IMR-90 (cell line): ENCODE results near the gene C1orf87. TPM values are rescaled to one million over a fixed set of nuclear protein-coding genes. Genes with fewer than 3 reads are reported as not detected.

Source experiments
- ATAC-seq: fragments of 200-7000 bp; cut with Tn5 transposase; 2 replicates; pipeline ENCODE4 v1.9.1; 2020; ENCODE audit warnings: low read depth, mild to moderate bottlenecking, moderate library complexity
- BruUV-seq: library from RNA; stranded (reverse); fragments of 400-500 nt; replicated peaks from 2 replicates; lab custom pipeline; 2021; lab: Mats Ljungman, UMichigan
- CTCF ChIA-PET: fragments of 300-600 bp; formaldehyde crosslinking; extraction: SDS; loops from one replicate; lab custom pipeline; 2021; ENCODE audit warnings: antibody characterized with exemption; lab: Yijun Ruan, JAX
- POLR2A ChIA-PET: fragments of 300-600 bp; sonication (Branson Sonifier 250); formaldehyde crosslinking; loops from one replicate; lab custom pipeline; 2022; ENCODE audit warnings: antibody characterized with exemption; ENCODE audit not compliant: unreplicated experiment; lab: Charles Lee
- DNase-seq: peaks from one replicate; pipeline ENCODE4 v3.0.0; 2013
- H2AFZ ChIP-seq: replicated peaks from 2 replicates; pipeline ENCODE3; 2013; ENCODE audit warnings: low read length, mild to moderate bottlenecking; ENCODE audit not compliant: poor library complexity
- H2AK5ac ChIP-seq: 2 replicates; pipeline ENCODE4 v1.6.1; 2013; ENCODE audit warnings: low read depth, low read length, inconsistent platforms
- H2AK9ac ChIP-seq: replicated peaks from 2 replicates; pipeline ENCODE3; 2013; ENCODE audit warnings: mild to moderate bottlenecking, low read depth, low read length, moderate library complexity; ENCODE audit not compliant: poor library complexity
- H2BK120ac ChIP-seq: 2 replicates; pipeline ENCODE4 v1.6.1; 2013; ENCODE audit warnings: low read depth, low read length, inconsistent platforms
- H2BK15ac ChIP-seq: 3 replicates; pipeline ENCODE4 v1.6.1; 2013; ENCODE audit warnings: low read depth, low read length, inconsistent platforms
- H2BK20ac ChIP-seq: 2 replicates; pipeline ENCODE4 v1.6.1; 2013; ENCODE audit warnings: low read depth, mild to moderate bottlenecking, inconsistent platforms, low read length, moderate library complexity
- H2BK5ac ChIP-seq: 2 replicates; pipeline ENCODE4 v1.6.1; 2013; ENCODE audit warnings: mild to moderate bottlenecking, low read depth, low read length, inconsistent platforms; ENCODE audit not compliant: poor library complexity, severe bottlenecking
- H3K14ac ChIP-seq: replicated peaks from 2 replicates; pipeline ENCODE4 v1.6.1; 2013; ENCODE audit warnings: low read depth, low read length, inconsistent platforms
- H3K18ac ChIP-seq: 2 replicates; pipeline ENCODE4 v1.6.1; 2013; ENCODE audit warnings: low read depth, low read length, control low read depth
- H3K23ac ChIP-seq: 2 replicates; pipeline ENCODE4 v1.6.1; 2013; ENCODE audit warnings: low read depth, low read length, inconsistent platforms
- H3K27ac ChIP-seq: 2 replicates; pipeline ENCODE4 v1.5.1; 2013; ENCODE audit warnings: mild to moderate bottlenecking, control low read depth, low read length; ENCODE audit not compliant: insufficient read depth
- H3K27me3 ChIP-seq: 2 replicates; pipeline ENCODE4 v1.6.1; 2013; ENCODE audit warnings: low read length; ENCODE audit not compliant: control insufficient read depth, insufficient read depth
- H3K36me3 ChIP-seq: 2 replicates; pipeline ENCODE4 v1.6.1; 2013; ENCODE audit warnings: low read length, mixed read lengths; ENCODE audit not compliant: control insufficient read depth, insufficient read depth
- H3K4ac ChIP-seq: 2 replicates; pipeline ENCODE4 v1.6.1; 2013; ENCODE audit warnings: low read depth, low read length, inconsistent platforms
- H3K4me1 ChIP-seq: 2 replicates; pipeline ENCODE4 v1.6.1; 2013; ENCODE audit warnings: low read length, mixed read lengths; ENCODE audit not compliant: control insufficient read depth, insufficient read depth
- H3K4me2 ChIP-seq: 2 replicates; pipeline ENCODE4 v1.6.1; 2013; ENCODE audit warnings: low read depth, mild to moderate bottlenecking, control low read depth, low read length, moderate library complexity
- H3K4me3 ChIP-seq: 2 replicates; pipeline ENCODE4 v1.5.1; 2013; ENCODE audit warnings: low read depth, mild to moderate bottlenecking, control low read depth, low read length, moderate library complexity; ENCODE audit not compliant: insufficient read depth
- H3K56ac ChIP-seq: 2 replicates; pipeline ENCODE4 v1.6.1; 2013; ENCODE audit warnings: low read length, inconsistent platforms; ENCODE audit not compliant: insufficient read depth; ENCODE audit errors: extremely low read depth
- H3K79me1 ChIP-seq, 2 experiments: 2 replicates each; pipeline ENCODE4 v1.6.1; 2013; ENCODE audit warnings: low read length in 2 of 2, inconsistent platforms in 1 of 2, low read depth in 1 of 2
- H3K9ac ChIP-seq: 2 replicates; pipeline ENCODE4 v1.6.1; 2013; ENCODE audit warnings: low read depth, low read length, control low read depth
- H3K9me1 ChIP-seq: 2 replicates; pipeline ENCODE4 v1.6.1; 2013; ENCODE audit warnings: low read length, inconsistent platforms; ENCODE audit not compliant: insufficient read depth
- H3K9me3 ChIP-seq: 2 replicates; pipeline ENCODE4 v1.6.1; 2013; ENCODE audit warnings: low read length; ENCODE audit not compliant: control insufficient read depth, insufficient read depth
- H4K20me1 ChIP-seq: 2 replicates; pipeline ENCODE4 v1.6.1; 2013; ENCODE audit warnings: low read length, inconsistent platforms; ENCODE audit not compliant: insufficient read depth
- H4K5ac ChIP-seq: 2 replicates; pipeline ENCODE4 v1.6.1; 2013; ENCODE audit warnings: mild to moderate bottlenecking, low read depth, low read length, control low read depth
- H4K8ac ChIP-seq, 2 experiments: 2 replicates each; pipeline ENCODE4 v1.6.1; 2013; ENCODE audit warnings: low read depth in 2 of 2, low read length in 2 of 2, control low read depth in 1 of 2, inconsistent platforms in 1 of 2
- H4K91ac ChIP-seq: 2 replicates; pipeline ENCODE4 v1.6.1; 2013; ENCODE audit warnings: low read depth, low read length, inconsistent platforms; ENCODE audit not compliant: insufficient read depth
- CEBPB ChIP-seq: IDR thresholded peaks from 2 replicates; pipeline ENCODE4 v1.6.1; 2012; ENCODE audit warnings: low read depth, low read length, improper control_type of control experiment
- NFE2L2 ChIP-seq: fragments of 150-350 bp; IDR thresholded peaks from 2 replicates; pipeline ENCODE4 v1.6.1; 2016; ENCODE audit warnings: low read depth, mild to moderate bottlenecking, low read length
- RAD21 ChIP-seq: IDR thresholded peaks from 2 replicates; pipeline ENCODE4 v1.6.1; 2012; ENCODE audit warnings: low read length, improper control_type of control experiment
- RFX5 ChIP-seq: IDR thresholded peaks from 2 replicates; pipeline ENCODE4 v1.8.0; 2012; ENCODE audit warnings: low read depth, mild to moderate bottlenecking, low read length, moderate library complexity
- USF2 ChIP-seq: fragments of 150-350 bp; IDR thresholded peaks from 2 replicates; pipeline ENCODE4 v1.6.1; 2017; ENCODE audit warnings: mild to moderate bottlenecking, antibody characterized with exemption, low read length, low read depth
- whole genome bisulfite sequencing, 2 experiments: methylation state at CpG; one replicate each; pipeline versions ENCODE4 v1.1.5 to v1.1.7; 2013; ENCODE audit warnings: missing lambda C conversion rate in 2 of 2; ENCODE audit not compliant: insufficient read length in 1 of 2; ENCODE audit errors: extremely low coverage in 2 of 2; 5-methylcytosine and 5-hydroxymethylcytosine counted together
- dilution Hi-C: fragments of 300-500 bp; cut with HindIII; formaldehyde crosslinking; loops from one replicate; pipeline ENCODE4 v1.14.3; 2018; ENCODE audit warnings: low sequenced_read_pairs; ENCODE audit not compliant: unreplicated experiment
- in situ Hi-C: fragments of 300-500 bp; cut with MboI; formaldehyde crosslinking; loops from 3 replicates; pipeline ENCODE4 v1.14.3; 2019; ENCODE audit warnings: low sequenced_read_pairs, inconsistent platforms, mixed read lengths
- intact Hi-C: fragments of 100-400 bp; cut with micrococcal nuclease; formaldehyde crosslinking; loops from 2 replicates; pipeline ENCODE4 v1.10.0; 2022
- polyA plus RNA-seq, 3 experiments: library from polyadenylated mRNA; depleted of rRNA; stranded (reverse); fragments of >200 nt; gene quantifications; 2 replicates each; pipeline ENCODE4 v1.2.3, GENCODE V29; 2012; ENCODE audit warnings: low replicate concordance in 1 of 3
- total RNA-seq: library from RNA; depleted of rRNA; stranded (reverse); fragments of >200 nt; gene quantifications from 2 replicates; pipeline ENCODE4 v1.2.3, GENCODE V29; 2012

Gene C1orf87
- total and polyA plus RNA-seq, 2 of the 4 experiments (the other 2 are of a cell fraction): not detected

DNA sequence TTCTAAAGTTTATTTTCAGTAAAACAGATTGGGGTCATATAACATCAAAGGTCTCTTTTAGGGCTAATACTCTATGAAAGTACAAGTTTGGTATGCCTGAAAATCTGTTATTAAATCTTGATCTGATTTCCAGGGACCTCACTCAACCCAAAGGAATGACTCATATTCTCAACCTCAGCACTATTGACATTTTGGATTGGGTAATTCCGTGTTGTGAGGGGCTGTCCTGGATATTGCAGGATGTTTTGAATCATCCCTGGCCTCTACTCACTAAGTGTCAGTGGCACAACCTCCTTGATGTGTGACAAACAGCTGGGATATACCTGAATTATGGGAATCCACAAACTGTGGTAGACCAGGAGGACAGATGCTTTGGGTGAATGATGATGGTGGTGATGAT lies 95.5 kb downstream of the C1orf87 start:
- Histone ChIP-seq H3K9me3 (no peaks in the 10 kb centered on the region), H2AK5ac (no peak overlapping the region), H3K4me1 (no peaks in the 10 kb centered on the region), H2BK120ac (no peak overlapping the region), H2BK5ac (no peak overlapping the region), H3K36me3 (no peaks in the 10 kb centered on the region), H3K4me2 (no peak overlapping the region), H2AFZ (no peak overlapping the region), H4K8ac (no peak overlapping the region), H3K14ac (no peak overlapping the region), H2BK15ac (no peak overlapping the region), H3K4me3 (no peak overlapping the region), H3K27ac (no peak overlapping the region), H3K56ac (no peak overlapping the region), H2BK20ac (no peak overlapping the region), H3K79me1 (no peaks in the 10 kb centered on the region), H2AK9ac (no peak overlapping the region), H3K9me1 (no peaks in the 10 kb centered on the region), H4K20me1 (no peaks in the 10 kb centered on the region), H3K27me3 (peaks cover 7% of the 10 kb centered on the region), H4K5ac (no peak overlapping the region), H3K4ac (no peak overlapping the region), H3K23ac (no peak overlapping the region), H3K9ac (no peak overlapping the region), H3K18ac (no peak overlapping the region), H4K91ac (no peak overlapping the region)
- DNase-seq (no peak), ATAC-seq (no peak)
- in situ Hi-C loops: loop anchor here (25.0 kb wide), 1 partner anchor 1059 kb away; no protein-coding TSS in a partner anchor
- TF ChIP-seq CEBPB: no peak
- no peak for TF ChIP-seq USF2
- TF ChIP-seq RAD21: no peak
- TF ChIP-seq RFX5: no peak
- TF ChIP-seq NFE2L2: no peak
- POLR2A ChIA-PET: no interaction called here
- BruUV-seq: no TSS peak
- intact Hi-C loops: loop anchor here (10.0 kb wide), 1 partner anchor 867 kb away; no protein-coding TSS in a partner anchor
- dilution Hi-C loops: no loop called here
- no CpG with 5 or more reads among the region's 1 CpG for WGBS, 2 experiments
- CTCF ChIA-PET: interaction anchor here (1.1 to 1.4 kb wide), 2 partner anchors 9 to 12 kb away, joined by 3 to 4 read pairs; no protein-coding TSS in a partner anchor
